ENCODE results near the gene MMP14. TPM values are rescaled to one million over a fixed set of nuclear protein-coding genes. Genes with fewer than 3 reads are reported as not detected.

The MMP14 gene
- total and polyA plus RNA-seq, 2 of the 13 experiments (the other 11 are each of a cell fraction or from before 2014, with no cell fraction given) = 5.2 to 9.8 TPM

DNA sequence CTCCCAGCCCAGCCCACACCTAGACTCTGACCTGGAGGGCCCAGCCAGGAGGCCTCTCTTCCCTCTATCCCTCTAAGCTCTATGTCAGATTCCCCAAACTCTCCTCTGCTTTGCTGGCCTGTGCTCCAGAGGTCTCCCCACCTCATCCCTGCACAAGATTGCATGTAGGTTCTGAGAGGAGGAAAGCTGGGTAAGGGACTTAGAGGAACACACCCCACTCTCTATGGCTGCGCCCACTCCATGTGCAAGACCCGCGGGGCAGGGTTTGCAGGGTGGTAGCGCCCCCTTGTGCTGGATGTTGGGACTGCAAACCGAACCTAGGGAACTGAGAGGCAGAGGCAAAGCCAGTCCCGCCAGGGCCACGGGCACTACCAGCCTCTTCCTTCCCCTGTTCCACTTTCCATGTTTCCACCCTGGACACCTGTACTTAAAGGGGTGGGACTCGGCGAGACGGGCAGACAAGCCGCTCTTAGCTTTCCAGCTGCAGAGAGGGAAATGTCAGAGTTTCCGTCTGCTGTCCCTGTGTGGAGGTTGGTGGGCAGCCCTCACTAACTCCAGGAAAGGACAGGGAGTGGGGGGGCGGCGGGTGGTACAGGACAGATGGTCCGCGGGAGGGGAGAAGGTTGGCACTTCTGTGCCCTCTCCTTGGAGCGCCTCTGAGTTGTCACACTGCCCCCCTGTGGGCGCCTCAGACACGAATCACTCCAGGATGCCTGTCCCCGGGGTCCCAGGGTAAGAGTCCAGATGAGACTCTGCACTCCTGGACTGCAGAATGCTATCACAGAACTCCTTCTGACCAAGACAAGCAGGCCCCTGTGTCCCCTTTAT, 16.8 kb downstream of the MMP14 start (continued):
- TF ChIP-seq, protein P1, sequence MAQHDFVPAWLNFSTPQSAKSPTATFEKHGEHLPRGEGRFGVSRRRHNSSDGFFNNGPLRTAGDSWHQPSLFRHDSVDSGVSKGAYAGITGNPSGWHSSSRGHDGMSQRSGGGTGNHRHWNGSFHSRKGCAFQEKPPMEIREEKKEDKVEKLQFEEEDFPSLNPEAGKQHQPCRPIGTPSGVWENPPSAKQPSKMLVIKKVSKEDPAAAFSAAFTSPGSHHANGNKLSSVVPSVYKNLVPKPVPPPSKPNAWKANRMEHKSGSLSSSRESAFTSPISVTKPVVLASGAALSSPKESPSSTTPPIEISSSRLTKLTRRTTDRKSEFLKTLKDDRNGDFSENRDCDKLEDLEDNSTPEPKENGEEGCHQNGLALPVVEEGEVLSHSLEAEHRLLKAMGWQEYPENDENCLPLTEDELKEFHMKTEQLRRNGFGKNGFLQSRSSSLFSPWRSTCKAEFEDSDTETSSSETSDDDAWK (CRISPR knock-in tag; IDR thresholded peaks at IDR 0.05) = no peak
- peak; percentile 78; the same call in 1 of the 2 replicates for TF ChIP-seq RXRA (CRISPR knock-in tag; IDR thresholded peaks at IDR 0.05)
- TF ChIP-seq TBX3 (IDR thresholded peaks at IDR 0.05; ENCODE audit: borderline replicate concordance) = no peak
- peak; percentile 60; the same call in 1 of the 2 replicates for TF ChIP-seq ARNT2 (CRISPR knock-in tag; IDR thresholded peaks at IDR 0.05; ENCODE audit: low read depth)
- no peak; the same call in 1 of the 2 replicates for TF ChIP-seq KMT2A (CRISPR knock-in tag; IDR thresholded peaks at IDR 0.05)
- TF ChIP-seq ZNF761 (CRISPR knock-in tag; conservative IDR thresholded peaks at IDR 0.05) = peak; percentile 94
- TF ChIP-seq REL (CRISPR knock-in tag; conservative IDR thresholded peaks at IDR 0.05) = no peak
- TF ChIP-seq, protein P2, sequence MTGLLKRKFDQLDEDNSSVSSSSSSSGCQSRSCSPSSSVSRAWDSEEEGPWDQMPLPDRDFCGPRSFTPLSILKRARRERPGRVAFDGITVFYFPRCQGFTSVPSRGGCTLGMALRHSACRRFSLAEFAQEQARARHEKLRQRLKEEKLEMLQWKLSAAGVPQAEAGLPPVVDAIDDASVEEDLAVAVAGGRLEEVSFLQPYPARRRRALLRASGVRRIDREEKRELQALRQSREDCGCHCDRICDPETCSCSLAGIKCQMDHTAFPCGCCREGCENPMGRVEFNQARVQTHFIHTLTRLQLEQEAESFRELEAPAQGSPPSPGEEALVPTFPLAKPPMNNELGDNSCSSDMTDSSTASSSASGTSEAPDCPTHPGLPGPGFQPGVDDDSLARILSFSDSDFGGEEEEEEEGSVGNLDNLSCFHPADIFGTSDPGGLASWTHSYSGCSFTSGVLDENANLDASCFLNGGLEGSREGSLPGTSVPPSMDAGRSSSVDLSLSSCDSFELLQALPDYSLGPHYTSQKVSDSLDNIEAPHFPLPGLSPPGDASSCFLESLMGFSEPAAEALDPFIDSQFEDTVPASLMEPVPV (CRISPR knock-in tag; IDR thresholded peaks at IDR 0.05) = peak; percentile 90; the same call in 1 of the 2 replicates
- TF ChIP-seq, protein P3, sequence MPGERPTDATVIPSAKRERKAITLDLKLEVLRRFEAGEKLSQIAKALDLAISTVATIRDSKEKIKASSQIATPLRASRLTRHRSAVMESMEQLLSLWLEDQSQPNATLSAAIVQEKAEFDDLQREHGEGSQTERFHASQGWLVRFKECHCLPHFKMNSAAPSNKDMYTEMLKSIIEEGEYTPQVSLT (CRISPR knock-in tag; IDR thresholded peaks at IDR 0.05; ENCODE audit: borderline replicate concordance, low read depth) = no peak; the same call in 1 of the 2 replicates
- no peak for TF ChIP-seq ZNF24 (IDR thresholded peaks at IDR 0.05)
- TF ChIP-seq SRSF1 (optimal IDR thresholded peaks at IDR 0.05; ENCODE audit: low read depth, low read length) = no peak
- no peak for TF ChIP-seq SATB2 (CRISPR knock-in tag; IDR thresholded peaks at IDR 0.05)
- TF ChIP-seq FOXK1 (CRISPR knock-in tag; IDR thresholded peaks at IDR 0.05; ENCODE audit: borderline replicate concordance, low read depth) = peak; percentile 66; the same call in 1 of the 2 replicates
- TF ChIP-seq HMGA1 (CRISPR knock-in tag; conservative IDR thresholded peaks at IDR 0.05) = 0 out of 2 replicates have a peak, but pooled peaks have one; percentile 70
- TF ChIP-seq ZNF891 (CRISPR knock-in tag; IDR thresholded peaks at IDR 0.05) = peak; percentile 99
- no peak for TF ChIP-seq HNRNPUL1 (IDR thresholded peaks at IDR 0.05; ENCODE audit: low read depth, low read length)
- TF ChIP-seq HIVEP1 (CRISPR knock-in tag; IDR thresholded peaks at IDR 0.05) = peak; percentile 93
- no peak for TF ChIP-seq HOXA9 (CRISPR knock-in tag; IDR thresholded peaks at IDR 0.05; ENCODE audit: borderline replicate concordance)
- TF ChIP-seq ISL2 (CRISPR knock-in tag; IDR thresholded peaks at IDR 0.05) = peak; percentile 36
- TF ChIP-seq, protein P4, sequence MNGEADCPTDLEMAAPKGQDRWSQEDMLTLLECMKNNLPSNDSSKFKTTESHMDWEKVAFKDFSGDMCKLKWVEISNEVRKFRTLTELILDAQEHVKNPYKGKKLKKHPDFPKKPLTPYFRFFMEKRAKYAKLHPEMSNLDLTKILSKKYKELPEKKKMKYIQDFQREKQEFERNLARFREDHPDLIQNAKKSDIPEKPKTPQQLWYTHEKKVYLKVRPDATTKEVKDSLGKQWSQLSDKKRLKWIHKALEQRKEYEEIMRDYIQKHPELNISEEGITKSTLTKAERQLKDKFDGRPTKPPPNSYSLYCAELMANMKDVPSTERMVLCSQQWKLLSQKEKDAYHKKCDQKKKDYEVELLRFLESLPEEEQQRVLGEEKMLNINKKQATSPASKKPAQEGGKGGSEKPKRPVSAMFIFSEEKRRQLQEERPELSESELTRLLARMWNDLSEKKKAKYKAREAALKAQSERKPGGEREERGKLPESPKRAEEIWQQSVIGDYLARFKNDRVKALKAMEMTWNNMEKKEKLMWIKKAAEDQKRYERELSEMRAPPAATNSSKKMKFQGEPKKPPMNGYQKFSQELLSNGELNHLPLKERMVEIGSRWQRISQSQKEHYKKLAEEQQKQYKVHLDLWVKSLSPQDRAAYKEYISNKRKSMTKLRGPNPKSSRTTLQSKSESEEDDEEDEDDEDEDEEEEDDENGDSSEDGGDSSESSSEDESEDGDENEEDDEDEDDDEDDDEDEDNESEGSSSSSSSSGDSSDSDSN (CRISPR knock-in tag; IDR thresholded peaks at IDR 0.05) = peak; percentile 60; the same call in 1 of the 2 replicates
- no peak for TF ChIP-seq ZNF460 (CRISPR knock-in tag; IDR thresholded peaks at IDR 0.05; ENCODE audit: borderline replicate concordance)
- no peak for TF ChIP-seq KLF9 (CRISPR knock-in tag; IDR thresholded peaks at IDR 0.05; ENCODE audit: low read depth)
